GM12872 (cell line): ENCODE measurements around the gene FOLR2.

Experiments
- TF ChIP-seq, protein P1 (sequence below): IDR thresholded peaks from 3 replicates; pipeline ENCODE4 v1.5.1; 2011; ENCODE audit warnings: low read depth, mild to moderate bottlenecking, low read length, moderate library complexity; ENCODE audit not compliant: insufficient read depth

The FOLR2 gene

DNA sequence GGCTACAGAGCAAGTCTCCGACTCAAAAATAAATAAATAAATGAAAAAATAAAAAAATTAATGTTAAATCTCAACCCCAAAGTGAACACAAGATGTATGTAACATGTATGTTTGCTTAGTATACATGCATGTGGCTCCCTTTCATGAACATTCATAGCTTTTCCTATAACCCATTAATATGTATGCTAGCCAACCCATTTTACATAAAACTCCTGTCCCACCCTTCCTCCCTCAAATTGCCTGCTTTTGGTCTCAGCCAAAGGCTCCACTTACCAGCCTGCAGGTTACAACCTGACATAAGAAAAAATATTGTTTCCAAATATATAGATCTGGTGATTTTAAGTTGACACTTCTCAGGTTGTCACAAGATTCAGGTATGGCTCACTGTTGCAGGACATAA is 28.3 kb upstream of the FOLR2 start:
- TF ChIP-seq, protein P1, sequence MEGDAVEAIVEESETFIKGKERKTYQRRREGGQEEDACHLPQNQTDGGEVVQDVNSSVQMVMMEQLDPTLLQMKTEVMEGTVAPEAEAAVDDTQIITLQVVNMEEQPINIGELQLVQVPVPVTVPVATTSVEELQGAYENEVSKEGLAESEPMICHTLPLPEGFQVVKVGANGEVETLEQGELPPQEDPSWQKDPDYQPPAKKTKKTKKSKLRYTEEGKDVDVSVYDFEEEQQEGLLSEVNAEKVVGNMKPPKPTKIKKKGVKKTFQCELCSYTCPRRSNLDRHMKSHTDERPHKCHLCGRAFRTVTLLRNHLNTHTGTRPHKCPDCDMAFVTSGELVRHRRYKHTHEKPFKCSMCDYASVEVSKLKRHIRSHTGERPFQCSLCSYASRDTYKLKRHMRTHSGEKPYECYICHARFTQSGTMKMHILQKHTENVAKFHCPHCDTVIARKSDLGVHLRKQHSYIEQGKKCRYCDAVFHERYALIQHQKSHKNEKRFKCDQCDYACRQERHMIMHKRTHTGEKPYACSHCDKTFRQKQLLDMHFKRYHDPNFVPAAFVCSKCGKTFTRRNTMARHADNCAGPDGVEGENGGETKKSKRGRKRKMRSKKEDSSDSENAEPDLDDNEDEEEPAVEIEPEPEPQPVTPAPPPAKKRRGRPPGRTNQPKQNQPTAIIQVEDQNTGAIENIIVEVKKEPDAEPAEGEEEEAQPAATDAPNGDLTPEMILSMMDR: no peak

DNA sequence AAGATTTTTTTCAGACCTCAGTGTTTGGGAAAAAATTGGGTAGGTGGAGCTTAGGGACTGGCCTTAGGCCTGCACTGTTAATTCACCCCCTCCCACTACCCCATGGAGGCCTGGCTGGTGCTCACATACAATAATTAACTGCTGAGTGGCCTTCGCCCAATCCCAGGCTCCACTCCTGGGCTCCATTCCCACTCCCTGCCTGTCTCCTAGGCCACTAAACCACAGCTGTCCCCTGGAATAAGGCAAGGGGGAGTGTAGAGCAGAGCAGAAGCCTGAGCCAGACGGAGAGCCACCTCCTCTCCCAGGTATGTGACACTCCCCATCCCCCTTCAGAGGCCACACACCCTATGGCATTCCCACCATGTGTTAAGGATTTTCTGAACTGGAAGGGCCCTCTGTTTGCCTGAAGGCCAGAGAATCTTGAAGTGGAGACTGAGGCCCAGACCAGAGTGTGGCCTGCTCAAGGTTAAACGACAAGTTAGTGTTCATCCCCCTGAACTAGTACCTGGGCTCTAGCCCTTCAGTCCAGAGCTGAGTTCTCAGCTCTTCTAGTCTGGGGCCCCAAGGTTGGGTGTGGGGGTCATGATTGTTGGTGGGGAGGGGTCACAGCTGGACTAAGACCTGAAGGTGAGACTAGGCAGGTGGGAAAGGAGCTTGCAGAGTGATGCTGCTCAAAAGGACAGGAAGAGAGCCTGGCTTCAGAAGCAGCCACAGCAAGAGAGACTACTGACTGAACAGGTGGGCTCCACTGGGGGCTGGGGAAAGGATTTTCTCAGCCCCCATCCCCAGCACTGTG is 26.9 kb upstream of the FOLR2 start:
- TF ChIP-seq, protein P1: no peak

DNA sequence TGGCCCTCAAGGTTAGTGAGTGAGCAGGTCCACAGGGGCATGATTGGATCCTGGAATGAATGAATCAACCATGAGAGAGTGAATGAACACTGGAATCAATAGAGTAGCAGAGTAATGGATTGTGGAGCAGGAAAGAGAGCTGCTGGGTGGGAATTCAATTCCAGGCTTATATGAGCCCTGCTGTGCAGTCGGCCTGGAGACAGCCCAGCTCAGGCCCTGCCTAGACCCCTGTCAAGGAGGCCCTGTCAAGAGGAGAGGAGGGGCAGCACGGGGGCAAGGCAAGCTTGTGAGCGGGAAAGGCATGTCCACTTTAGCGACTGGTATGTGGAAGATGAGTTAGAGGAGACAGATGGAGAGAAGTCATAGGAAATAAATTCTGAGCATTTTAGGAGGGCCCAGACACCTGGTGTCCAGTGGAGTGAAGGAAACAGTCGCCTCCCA is 25.9 kb upstream of the FOLR2 start:
- TF ChIP-seq, protein P1: no peak

DNA sequence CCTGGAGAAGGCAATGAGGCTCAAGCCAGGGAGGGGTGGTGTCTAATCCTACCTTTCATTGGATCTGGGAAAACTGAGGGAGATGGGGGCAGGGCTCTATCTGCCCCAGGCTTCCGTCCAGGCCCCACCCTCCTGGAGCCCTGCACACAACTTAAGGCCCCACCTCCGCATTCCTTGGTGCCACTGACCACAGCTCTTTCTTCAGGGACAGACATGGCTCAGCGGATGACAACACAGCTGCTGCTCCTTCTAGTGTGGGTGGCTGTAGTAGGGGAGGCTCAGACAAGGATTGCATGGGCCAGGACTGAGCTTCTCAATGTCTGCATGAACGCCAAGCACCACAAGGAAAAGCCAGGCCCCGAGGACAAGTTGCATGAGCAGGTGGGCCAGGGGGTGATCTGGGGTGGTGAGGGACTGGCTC is 24.6 kb upstream of the FOLR2 start, which contains the start of gene FOLR1:
Gene FOLR1 (plus strand): TSS at position 180 of the 421 bp plus-strand sequence. CDS start 34 bp downstream, at position 214.
- TF ChIP-seq, protein P1: no peak

DNA sequence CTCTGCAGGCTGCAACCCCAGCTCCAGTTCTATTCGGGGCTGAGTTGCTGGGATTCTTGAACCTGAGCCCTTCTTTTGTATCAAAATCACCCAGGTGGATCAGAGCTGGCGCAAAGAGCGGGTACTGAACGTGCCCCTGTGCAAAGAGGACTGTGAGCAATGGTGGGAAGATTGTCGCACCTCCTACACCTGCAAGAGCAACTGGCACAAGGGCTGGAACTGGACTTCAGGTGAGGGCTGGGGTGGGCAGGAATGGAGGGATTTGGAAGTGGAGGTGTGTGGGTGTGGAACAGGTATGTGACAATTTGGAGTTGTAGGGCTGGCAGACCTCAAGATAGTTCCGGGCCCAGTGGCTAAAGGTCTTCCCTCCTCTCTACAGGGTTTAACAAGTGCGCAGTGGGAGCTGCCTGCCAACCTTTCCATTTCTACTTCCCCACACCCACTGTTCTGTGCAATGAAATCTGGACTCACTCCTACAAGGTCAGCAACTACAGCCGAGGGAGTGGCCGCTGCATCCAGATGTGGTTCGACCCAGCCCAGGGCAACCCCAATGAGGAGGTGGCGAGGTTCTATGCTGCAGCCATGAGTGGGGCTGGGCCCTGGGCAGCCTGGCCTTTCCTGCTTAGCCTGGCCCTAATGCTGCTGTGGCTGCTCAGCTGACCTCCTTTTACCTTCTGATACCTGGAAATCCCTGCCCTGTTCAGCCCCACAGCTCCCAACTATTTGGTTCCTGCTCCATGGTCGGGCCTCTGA is 20.9 kb upstream of the FOLR2 start:
- TF ChIP-seq, protein P1: no peak

DNA sequence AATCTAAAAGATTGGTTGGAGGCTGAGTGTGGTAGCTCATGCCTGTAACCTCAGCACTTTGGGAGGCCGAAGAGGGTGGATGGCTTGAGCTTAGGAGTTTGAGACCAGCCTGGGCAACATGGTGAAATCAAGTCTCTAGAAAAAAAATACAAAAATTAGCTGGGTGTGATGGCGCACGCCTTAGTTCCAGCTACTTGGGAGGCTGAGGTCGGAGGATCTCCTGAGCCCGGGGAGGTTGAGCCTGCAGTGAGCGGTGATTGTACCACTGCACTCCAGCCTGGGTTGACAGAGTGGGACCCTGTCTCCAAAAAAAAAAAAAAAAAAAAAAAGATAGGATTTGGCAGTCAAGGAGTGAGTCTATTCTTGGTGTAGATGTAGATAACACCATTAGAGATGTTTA is 14.0 kb upstream of the FOLR2 start:
- TF ChIP-seq, protein P1: no peak

DNA sequence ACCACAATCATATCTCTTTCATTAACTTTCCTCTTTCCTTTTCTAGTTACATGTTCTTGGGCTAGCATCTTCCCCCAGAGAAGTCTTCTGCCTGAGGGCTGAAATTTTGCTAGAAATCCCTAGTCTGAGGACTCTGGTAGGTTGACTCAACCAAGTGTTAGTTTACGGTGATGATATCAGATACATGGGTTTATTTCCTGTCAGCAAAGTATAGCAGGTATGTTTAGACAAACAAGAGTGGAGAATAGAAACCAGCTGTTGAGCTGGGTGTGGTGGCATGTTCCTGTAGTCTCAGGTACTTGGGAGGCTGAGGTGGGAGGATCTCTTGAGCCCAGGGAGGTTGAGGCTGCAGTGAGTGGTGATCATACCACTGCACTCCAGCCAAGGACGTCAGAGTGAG is 13.4 kb upstream of the FOLR2 start:
- TF ChIP-seq, protein P1: no peak
